OCI-LY7 (cell line): Measurements from ENCODE around the gene NOVA1. TPM values are rescaled to one million over a fixed set of nuclear protein-coding genes. Genes with fewer than 3 reads are reported as not detected.

Experiments
- BruUV-seq: library from RNA; stranded (reverse); fragments of 400-500 nt; replicated peaks from 2 replicates; lab custom pipeline; 2021; lab: Mats Ljungman, UMichigan
- CTCF ChIA-PET: fragments of 300-600 bp; sonication (Branson Sonifier 250); formaldehyde crosslinking; loops from one replicate; lab custom pipeline; 2022; ENCODE audit warnings: antibody characterized with exemption; ENCODE audit not compliant: unreplicated experiment; lab: Charles Lee
- POLR2A ChIA-PET: fragments of 300-600 bp; sonication (Branson Sonifier 250); formaldehyde crosslinking; loops from one replicate; lab custom pipeline; 2022; ENCODE audit warnings: antibody characterized with exemption; lab: Charles Lee
- DNase-seq: peaks from one replicate; pipeline ENCODE4 v3.0.0-alpha.2; 2015; ENCODE audit warnings: low spot score
- H2AFZ ChIP-seq: fragments of 200-600 bp; sonication (generic), shearing (Covaris generic); 2 replicates; pipeline ENCODE4 v1.6.1; 2014; ENCODE audit warnings: mild to moderate bottlenecking, antibody characterized with exemption, low read length, moderate library complexity
- H3K27ac ChIP-seq: fragments of 200-600 bp; sonication (generic); 2 replicates; pipeline ENCODE4 v1.5.1; 2014; ENCODE audit warnings: mixed run types, low read depth, mild to moderate bottlenecking, moderate library complexity, low read length, inconsistent platforms; ENCODE audit not compliant: poor library complexity, severe bottlenecking
- H3K36me3 ChIP-seq: fragments of 200-600 bp; sonication (generic); 2 replicates; pipeline ENCODE4 v1.6.1; 2014; ENCODE audit warnings: mild to moderate bottlenecking, antibody characterized with exemption, low read length, moderate library complexity, mixed read lengths; ENCODE audit not compliant: insufficient read depth
- H3K4me1 ChIP-seq: fragments of 200-600 bp; sonication (generic); 2 replicates; pipeline ENCODE4 v1.5.1; 2014; ENCODE audit warnings: mild to moderate bottlenecking, low read length; ENCODE audit not compliant: insufficient read depth, poor library complexity, severe bottlenecking
- H3K4me2 ChIP-seq: fragments of 200-600 bp; sonication (generic); 2 replicates; pipeline ENCODE4 v1.6.1; 2014; ENCODE audit warnings: mild to moderate bottlenecking, low read length
- H3K4me3 ChIP-seq: fragments of 200-600 bp; sonication (generic); 2 replicates; pipeline ENCODE4 v1.5.1; 2014; ENCODE audit warnings: mild to moderate bottlenecking, low read depth, low read length; ENCODE audit not compliant: poor library complexity, severe bottlenecking
- H3K79me2 ChIP-seq: fragments of 200-600 bp; sonication (generic); 2 replicates; pipeline ENCODE4 v1.6.1; 2016; ENCODE audit warnings: low read depth, mild to moderate bottlenecking, low read length, moderate library complexity, mixed read lengths; ENCODE audit not compliant: insufficient read depth
- H3K9me2 ChIP-seq: fragments of 200-600 bp; sonication (generic); 2 replicates; pipeline ENCODE4 v1.6.1; 2016; ENCODE audit warnings: mild to moderate bottlenecking, low read length, mixed read lengths; ENCODE audit not compliant: insufficient read depth
- H3K9me3 ChIP-seq: fragments of 200-600 bp; sonication (generic); 2 replicates; pipeline ENCODE4 v1.6.1; 2014; ENCODE audit warnings: mild to moderate bottlenecking, mixed run types, low read length, mixed read lengths
- H4K20me1 ChIP-seq: fragments of 200-600 bp; sonication (generic); 2 replicates; pipeline ENCODE4 v1.6.1; 2014; ENCODE audit warnings: mild to moderate bottlenecking, antibody characterized with exemption, low read length, moderate library complexity, mixed read lengths; ENCODE audit not compliant: insufficient read depth
- EZH2phosphoT487 ChIP-seq: fragments of 200-600 bp; sonication (generic); IDR thresholded peaks from 2 replicates; pipeline ENCODE4 v1.6.1; 2018; ENCODE audit warnings: low read depth, borderline replicate concordance, mild to moderate bottlenecking, mixed run types, antibody characterized with exemption, low read length, moderate library complexity, mixed read lengths
- intact Hi-C: fragments of 100-400 bp; cut with micrococcal nuclease; formaldehyde crosslinking; loops from one replicate; pipeline ENCODE4 v1.10.0; 2022; ENCODE audit not compliant: unreplicated experiment
- total RNA-seq, 2 experiments: library from RNA; depleted of rRNA in 1 of 2; stranded (reverse); fragments of >200 nt in 1 of 2; shearing (Covaris generic) in 1 of 2; gene quantifications; 2 replicates each; pipeline ENCODE4 v1.2.3, GENCODE V29; 2014 to 2022
- TF ChIP-seq, protein P1 (sequence below): fragments of 200-600 bp; sonication (generic); conservative IDR thresholded peaks from 2 replicates; pipeline ENCODE4 v1.5.1; 2014; ENCODE audit warnings: mild to moderate bottlenecking, antibody characterized with exemption, low read length, moderate library complexity, mixed read lengths

The NOVA1 gene
- total RNA-seq, 2 experiments from 2014 or later: not detected

DNA sequence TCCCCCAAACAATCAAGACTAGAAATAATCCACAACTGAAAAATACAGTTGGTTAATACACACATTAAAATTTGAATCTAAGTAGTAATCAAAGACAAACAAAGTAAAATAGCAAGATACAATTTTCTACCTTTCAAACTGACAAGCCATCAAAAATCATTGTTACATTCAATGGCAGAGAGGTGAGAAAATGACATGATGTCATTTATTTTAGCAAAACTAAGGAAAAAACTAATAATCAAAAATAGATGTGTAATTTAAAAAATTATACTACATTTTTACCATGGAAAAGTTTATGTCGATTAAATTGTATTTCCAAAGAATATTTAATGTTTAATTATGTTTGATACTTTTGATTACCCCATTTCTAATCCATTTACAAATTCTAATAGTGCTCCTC is 59.7 kb downstream of the NOVA1 start:
- H4K20me1 ChIP-seq: no peaks in the 10 kb centered on the region
- no peak overlapping the region for H3K27ac ChIP-seq
- no peaks in the 10 kb centered on the region for H3K36me3 ChIP-seq
- H3K9me3 ChIP-seq: no peaks in the 10 kb centered on the region
- CTCF ChIA-PET: no interaction called here
- no TSS peak for BruUV-seq
- H3K79me2 ChIP-seq: no peaks in the 10 kb centered on the region
- H3K4me2 ChIP-seq: no peak overlapping the region
- no peak for DNase-seq
- no peaks in the 10 kb centered on the region for H3K9me2 ChIP-seq
- no peak overlapping the region for H2AFZ ChIP-seq
- intact Hi-C loops: no loop called here
- no peaks in the 10 kb centered on the region for H3K4me1 ChIP-seq
- TF ChIP-seq EZH2phosphoT487: no peak
- TF ChIP-seq, protein P1, sequence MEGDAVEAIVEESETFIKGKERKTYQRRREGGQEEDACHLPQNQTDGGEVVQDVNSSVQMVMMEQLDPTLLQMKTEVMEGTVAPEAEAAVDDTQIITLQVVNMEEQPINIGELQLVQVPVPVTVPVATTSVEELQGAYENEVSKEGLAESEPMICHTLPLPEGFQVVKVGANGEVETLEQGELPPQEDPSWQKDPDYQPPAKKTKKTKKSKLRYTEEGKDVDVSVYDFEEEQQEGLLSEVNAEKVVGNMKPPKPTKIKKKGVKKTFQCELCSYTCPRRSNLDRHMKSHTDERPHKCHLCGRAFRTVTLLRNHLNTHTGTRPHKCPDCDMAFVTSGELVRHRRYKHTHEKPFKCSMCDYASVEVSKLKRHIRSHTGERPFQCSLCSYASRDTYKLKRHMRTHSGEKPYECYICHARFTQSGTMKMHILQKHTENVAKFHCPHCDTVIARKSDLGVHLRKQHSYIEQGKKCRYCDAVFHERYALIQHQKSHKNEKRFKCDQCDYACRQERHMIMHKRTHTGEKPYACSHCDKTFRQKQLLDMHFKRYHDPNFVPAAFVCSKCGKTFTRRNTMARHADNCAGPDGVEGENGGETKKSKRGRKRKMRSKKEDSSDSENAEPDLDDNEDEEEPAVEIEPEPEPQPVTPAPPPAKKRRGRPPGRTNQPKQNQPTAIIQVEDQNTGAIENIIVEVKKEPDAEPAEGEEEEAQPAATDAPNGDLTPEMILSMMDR: no peak
- POLR2A ChIA-PET: no interaction called here
- H3K4me3 ChIP-seq: no peak overlapping the region

DNA sequence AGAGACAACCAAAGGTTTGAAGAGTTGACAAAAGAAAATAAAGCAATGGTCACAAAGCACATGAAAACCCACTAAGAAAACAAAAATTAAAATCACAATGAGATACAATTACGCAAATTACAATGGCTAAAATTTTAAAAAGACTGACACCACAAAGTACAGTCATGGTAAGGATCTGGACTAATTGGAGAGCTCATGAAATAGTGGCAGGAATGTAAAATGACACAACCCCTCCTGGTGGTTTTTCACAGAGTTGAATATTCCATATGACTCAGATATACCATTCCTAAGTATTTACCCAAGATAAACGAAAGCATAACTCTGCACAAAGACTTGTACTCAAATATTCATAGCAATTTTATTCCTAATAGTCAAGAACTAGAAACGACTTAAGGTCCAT is 65.9 kb downstream of the NOVA1 start:
- Histone ChIP-seq H3K4me3 (no peak overlapping the region), H4K20me1 (no peaks in the 10 kb centered on the region), H3K27ac (no peak overlapping the region), H3K9me3 (peaks cover 3% of the 10 kb centered on the region; the same call in 1 of the 2 replicates), H3K79me2 (no peaks in the 10 kb centered on the region), H3K4me1 (no peaks in the 10 kb centered on the region), H3K4me2 (no peak overlapping the region), H3K36me3 (no peaks in the 10 kb centered on the region), H2AFZ (no peak overlapping the region), H3K9me2 (no peaks in the 10 kb centered on the region)
- POLR2A ChIA-PET: interaction anchor here (1.5 kb wide), 1 partner anchor 17 kb away, joined by 3 read pairs; no protein-coding TSS in a partner anchor
- intact Hi-C loops: no loop called here
- no peak for TF ChIP-seq EZH2phosphoT487
- TF ChIP-seq, protein P1: no peak
- DNase-seq: no peak
- no TSS peak for BruUV-seq
- CTCF ChIA-PET: no interaction called here

DNA sequence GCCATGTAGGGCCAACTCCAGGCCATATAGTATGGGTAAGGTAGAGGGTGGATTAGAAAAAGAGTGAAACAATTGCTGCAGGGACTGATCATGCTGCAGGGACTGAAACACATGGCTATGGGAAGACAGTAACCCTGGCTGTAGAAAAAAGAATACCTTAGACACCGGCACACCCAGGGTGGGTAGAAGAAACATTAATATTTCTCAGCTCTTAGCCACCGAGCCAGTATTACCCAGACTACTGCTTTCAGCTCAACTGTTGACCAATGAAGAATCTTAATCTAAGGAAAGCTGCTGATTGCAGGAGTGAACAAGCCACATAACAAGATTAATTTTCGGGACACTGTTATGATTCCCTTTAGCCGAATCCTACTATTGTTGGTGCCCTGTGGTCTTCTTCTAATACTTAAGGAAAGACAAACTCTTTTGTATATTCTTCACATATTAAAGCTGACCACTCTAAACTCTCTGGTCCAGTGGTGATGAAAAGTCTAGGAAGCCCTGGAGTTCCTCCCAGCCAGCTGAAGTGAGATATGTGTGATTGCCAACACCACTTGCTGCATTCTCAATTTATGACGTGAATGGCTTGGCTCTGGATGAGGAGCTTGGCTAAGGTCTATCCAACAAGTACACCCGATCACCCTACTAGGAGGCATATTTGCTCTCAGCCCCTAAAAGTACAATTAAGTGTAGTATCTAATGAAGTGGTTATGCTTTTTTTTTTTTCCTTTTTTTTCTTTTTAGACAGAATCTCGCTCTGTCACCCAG is 69.2 kb downstream of the NOVA1 start:
- H3K9me2 ChIP-seq: no peaks in the 10 kb centered on the region
- no peaks in the 10 kb centered on the region for H3K36me3 ChIP-seq
- intact Hi-C loops: no loop called here
- no peak overlapping the region for H2AFZ ChIP-seq
- TF ChIP-seq, protein P1: no peak
- TF ChIP-seq EZH2phosphoT487: no peak
- peaks cover 3% of the 10 kb centered on the region; the same call in 1 of the 2 replicates for H3K9me3 ChIP-seq
- no peak overlapping the region for H3K4me2 ChIP-seq
- POLR2A ChIA-PET: no interaction called here
- BruUV-seq: no TSS peak
- H3K4me1 ChIP-seq: no peaks in the 10 kb centered on the region
- H3K4me3 ChIP-seq: no peak overlapping the region
- H3K27ac ChIP-seq: no peak overlapping the region
- no peaks in the 10 kb centered on the region for H3K79me2 ChIP-seq
- CTCF ChIA-PET: no interaction called here
- no peak for DNase-seq
- H4K20me1 ChIP-seq: no peaks in the 10 kb centered on the region
